Astrocyte of the cerebellum (primary cell): ENCODE data around the gene ARHGEF4.

Source experiments
- DNase-seq: peaks from one replicate; pipeline ENCODE4 v3.0.0-alpha.2; 2011; ENCODE audit warnings: low read depth
- H3K4me3 ChIP-seq: 2 replicates; pipeline ENCODE4 v1.5.1; 2011; ENCODE audit warnings: mild to moderate bottlenecking, low read depth, low read length, moderate library complexity
- CTCF ChIP-seq: IDR thresholded peaks from 2 replicates; pipeline ENCODE4 v1.5.1; 2012; ENCODE audit warnings: low read length, low read depth, moderate library complexity, mild to moderate bottlenecking; ENCODE audit errors: missing control alignments
- in situ Hi-C: cut with HindIII; loops from 2 replicates; pipeline ENCODE4 v1.10.0; 2017; ENCODE audit warnings: low sequenced_read_pairs

Gene ARHGEF4

GRCh38 chr2:130873700-130874346 lies 37.1 kb downstream of the ARHGEF4 start:
- in situ Hi-C loops, result no loop called here
- peak; percentile 76 for TF ChIP-seq CTCF
- peak; percentile 53 for DNase-seq
- H3K4me3 ChIP-seq, result no peak overlapping the region

DNA sequence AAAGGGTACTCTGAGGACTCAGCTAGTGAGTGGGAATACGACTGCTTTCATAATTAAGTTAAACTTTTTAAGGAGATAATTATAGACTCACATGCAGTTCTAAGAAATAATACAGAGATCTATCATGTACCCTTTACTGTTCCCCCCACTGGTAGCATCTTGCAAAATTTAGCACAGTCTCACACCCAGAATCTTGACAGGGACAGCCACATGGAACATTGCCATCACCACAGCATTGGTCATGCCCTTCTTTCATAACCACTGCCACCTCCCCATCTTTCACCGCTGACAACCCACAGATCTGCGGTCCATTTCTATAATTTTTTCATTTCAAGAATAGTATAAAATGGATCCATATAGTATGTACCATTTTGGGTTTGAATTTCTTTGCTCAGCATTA lies 37.8 kb downstream of the ARHGEF4 start:
- H3K4me3 ChIP-seq, result no peak overlapping the region
- no peak for TF ChIP-seq CTCF
- no peak for DNase-seq
- in situ Hi-C loops, result no loop called here

DNA sequence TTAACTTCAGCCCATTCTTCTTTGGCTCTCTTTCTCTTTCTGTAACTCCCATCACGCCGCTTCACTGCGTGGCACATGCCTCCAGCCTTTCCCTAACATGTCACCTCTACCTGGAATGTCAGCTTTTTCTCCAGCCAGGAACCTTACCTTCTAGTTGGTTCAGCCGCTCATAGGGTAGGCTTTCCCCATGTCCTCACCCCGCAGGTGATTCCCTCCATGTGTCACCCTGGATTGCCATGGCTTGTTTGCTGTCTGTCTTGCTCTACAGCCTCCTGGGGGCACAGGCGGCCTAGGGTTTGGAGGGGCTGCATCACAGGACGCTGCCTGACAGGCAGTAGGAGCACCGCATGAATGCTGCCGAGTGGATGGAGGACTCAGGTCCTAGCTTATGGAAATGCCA lies 39.2 kb downstream of the ARHGEF4 start:
- DNase-seq, result no peak
- in situ Hi-C loops, result no loop called here
- no peak overlapping the region for H3K4me3 ChIP-seq
- no peak for TF ChIP-seq CTCF

GRCh38 chr2:130877258-130877657 lies 40.5 kb downstream of the ARHGEF4 start:
- H3K4me3 ChIP-seq, result no peak overlapping the region
- no peak for DNase-seq
- in situ Hi-C loops, result no loop called here
- TF ChIP-seq CTCF, result no peak

- H3K4me3 ChIP-seq, result no peak overlapping the region
- TF ChIP-seq CTCF, result no peak
- in situ Hi-C loops, result no loop called here
Observed at GRCh38 chr2:130878316-130878715, 41.6 kb downstream of the ARHGEF4 start.

DNA sequence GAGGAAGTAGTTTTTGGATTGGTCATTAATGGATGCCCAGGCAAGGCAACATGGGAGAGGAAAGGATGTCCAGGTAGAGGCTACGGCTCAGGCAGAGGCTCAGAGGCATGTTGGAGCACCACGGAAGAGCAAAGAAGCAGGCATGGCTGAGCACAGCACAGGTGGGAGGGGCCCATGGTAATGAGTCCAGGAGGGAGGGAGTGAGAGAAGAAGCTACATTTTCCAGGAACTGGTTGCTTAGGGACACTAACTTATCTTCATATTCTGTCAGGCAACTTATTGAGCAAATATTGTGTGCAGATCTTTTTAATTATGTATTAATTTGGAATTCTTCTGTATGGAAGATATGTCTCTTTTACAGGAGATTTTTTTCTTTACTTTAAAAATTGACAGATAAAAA lies 42.2 kb downstream of the ARHGEF4 start:
- DNase-seq, result no peak
- TF ChIP-seq CTCF, result no peak
- in situ Hi-C loops, result no loop called here
- no peak overlapping the region for H3K4me3 ChIP-seq

More at GRCh38 chr2:130878316-130878715, 41.6 kb downstream of the ARHGEF4 start:
- DNase-seq, result no peak
